ENCODE measurements around the gene IFI30. TPM values are rescaled to one million over a fixed set of nuclear protein-coding genes. Genes with fewer than 3 reads are reported as not detected.

Gene IFI30
- total RNA-seq = 20.8 and 25.1 TPM in 2 replicates

DNA sequence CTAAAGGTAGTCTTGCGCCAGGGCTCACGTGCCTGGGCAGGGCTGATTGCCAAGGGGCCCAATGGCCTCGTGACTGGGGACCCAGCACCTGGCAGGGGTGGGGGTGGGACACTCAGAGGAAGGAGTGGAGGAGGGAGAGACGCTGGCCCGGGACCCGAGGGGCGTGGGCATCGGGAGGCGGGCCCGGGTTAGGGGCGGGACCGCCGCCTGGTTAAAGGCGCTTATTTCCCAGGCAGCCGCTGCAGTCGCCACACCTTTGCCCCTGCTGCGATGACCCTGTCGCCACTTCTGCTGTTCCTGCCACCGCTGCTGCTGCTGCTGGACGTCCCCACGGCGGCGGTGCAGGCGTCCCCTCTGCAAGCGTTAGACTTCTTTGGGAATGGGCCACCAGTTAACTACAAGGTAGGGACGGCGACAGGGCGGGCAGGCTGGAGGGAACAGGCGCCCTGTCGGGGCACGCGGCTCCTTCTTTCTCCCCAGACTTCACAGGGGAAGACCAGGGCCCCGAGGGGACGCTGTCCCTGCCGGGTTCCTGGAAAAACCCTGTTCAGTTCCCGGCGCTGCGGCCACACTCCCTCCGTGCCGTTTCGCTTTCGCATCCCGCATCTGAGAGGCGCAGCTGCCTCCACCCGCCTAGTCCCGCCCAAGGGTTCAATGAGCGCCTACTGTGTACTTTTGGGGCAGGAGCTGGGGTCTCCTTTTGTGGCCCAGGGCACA is at the start of gene IFI30:
IFI30 (plus strand) TSS at position 242 of the 717 bp plus-strand sequence; CDS start at position 271, 29 bp downstream.
- DNase-seq (ENCODE audit: low read depth) = peak; percentile 33

DNA sequence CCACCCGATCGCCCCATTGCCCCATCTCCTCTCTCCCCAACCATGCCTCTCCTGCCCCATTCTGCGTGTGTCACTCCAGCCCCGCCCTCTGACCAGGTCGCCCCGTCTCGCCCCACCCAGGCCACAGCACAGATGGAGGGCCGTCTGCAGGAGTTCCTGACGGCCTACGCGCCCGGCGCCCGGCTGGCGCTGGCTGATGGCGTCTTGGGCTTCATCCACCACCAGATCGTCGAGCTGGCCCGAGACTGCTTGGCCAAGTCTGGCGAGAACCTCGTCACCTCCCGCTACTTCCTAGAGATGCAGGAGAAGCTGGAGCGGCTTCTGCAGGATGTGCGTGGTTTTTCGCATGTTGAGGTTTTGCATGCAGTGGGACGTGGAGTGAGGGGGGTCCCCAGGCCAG is 49.8 kb upstream of the IFI30 start:
- DNase-seq (ENCODE audit: low read depth) = no peak

DNA sequence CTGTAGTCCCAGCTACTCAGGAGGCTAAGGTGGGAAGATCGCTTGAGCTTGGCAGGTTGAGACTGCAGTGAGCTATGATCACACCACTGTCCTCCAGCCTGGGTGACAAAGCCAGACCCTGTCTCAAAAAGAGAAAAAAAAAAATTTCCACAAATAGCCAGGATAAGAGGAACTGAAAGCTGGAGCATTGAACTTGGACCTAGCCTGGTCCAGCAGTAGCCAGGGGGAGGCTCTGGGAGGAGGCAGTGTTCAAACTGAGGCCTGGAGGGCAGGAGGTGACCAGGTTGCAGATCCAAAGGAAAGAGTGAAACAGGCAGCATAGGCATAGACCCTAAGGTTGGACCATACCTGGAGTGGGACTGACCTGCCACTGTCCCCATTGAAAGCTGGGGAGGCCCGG is 47.5 kb upstream of the IFI30 start:
- no peak for DNase-seq (ENCODE audit: low read depth)

DNA sequence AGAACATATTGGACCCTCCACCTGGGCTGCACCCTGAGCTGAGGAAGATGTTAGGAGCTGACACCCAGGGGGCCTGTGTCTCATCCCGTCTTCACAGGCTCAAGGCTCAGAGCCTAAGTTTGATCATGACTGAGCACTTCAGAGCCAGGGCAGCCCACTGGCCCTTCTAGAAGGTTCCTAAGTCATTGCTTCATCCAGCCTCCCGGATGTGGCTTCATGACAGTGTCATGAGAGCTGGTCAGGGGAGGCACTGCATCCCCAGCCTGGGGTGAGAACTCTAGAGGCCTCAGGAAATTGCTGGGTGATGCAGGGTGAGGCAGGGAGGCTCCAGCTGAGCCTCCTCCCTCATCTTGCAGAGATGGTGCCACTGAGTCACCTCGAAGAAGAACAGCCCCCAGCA is 45.6 kb upstream of the IFI30 start:
- no peak for DNase-seq (ENCODE audit: low read depth)

DNA sequence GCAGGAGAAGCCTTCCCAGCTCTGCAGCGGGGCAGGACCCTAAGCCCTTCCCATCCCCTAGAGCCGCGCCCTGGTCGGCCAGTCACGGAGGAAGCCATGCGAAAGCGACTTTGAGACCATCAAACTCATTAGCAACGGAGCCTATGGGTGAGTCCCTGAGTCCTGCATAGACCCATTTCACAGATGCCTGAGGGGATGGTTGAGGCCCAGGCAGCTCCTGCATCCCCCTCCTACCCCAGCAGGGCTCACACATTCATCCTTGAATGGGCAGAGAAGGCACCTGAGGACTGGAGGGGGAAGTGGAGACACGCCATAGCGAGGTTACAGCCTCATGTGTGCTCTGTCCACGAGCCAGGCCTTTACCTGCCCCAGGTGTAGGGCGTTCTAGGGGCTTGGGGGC is 44.8 kb upstream of the IFI30 start:
- DNase-seq (ENCODE audit: low read depth) = no peak

DNA sequence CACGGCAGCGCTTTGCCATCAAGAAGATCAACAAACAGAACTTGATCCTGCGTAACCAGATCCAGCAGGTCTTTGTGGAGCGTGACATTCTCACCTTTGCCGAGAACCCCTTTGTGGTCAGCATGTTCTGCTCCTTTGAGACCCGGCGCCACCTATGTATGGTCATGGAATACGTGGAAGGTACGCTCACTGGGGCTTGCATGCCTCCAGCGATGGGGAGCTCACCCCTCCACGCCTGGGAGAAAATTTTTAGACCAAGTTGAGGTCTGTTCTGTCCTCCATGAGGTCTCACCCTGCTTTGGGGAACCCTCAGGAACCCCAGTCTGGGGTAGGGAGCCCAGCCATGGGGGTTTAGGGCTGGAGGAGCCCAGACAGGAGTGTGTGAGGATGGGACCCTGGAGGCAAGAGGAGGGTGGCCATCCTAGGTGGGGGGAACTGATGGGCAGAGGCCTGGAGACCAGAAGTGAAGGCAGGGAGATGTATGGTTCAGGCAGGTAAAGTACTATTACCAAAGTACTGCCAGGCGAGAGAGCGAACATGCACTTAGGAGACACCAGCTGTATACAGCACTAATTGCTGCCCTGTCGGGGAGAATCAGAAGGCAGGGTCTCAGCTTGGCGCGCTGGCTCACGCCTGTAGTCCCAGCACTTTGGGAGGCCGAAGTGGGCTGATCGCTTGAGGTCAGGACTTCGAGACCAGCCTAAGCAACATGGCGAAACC is 42.9 kb upstream of the IFI30 start:
- no peak for DNase-seq (ENCODE audit: low read depth)

DNA sequence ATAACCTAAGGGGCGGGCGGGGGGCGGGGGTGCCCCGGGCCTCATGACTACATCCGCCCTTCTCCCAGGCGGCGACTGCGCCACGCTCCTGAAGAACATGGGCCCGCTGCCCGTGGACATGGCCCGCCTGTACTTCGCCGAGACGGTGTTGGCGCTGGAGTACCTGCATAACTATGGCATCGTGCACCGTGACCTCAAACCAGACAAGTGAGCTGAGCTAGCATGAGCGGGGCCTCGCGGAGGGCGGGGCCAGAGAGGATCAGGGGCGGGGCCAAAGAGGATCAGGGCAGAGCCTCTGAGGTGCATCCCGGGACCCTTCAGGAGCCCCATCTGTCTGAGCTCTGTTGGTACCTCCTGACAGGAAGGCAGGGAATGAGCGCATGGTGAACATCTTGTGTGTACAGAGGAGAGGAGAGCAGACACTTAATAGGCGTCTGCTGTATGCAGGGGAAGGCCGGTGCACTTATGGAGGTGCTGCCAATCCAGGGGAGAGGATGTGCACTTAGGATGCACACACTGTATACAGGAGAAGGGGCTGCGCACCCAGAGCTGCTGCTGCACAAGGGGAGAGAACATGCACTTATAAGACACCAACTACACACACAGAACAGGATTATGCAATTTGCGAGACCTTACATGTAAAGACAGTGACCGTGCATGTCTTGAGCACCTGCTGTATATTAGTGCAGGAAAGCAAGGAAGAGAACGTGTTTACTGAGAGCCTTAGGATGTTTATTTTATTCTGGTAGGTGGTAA is 41.6 kb upstream of the IFI30 start:
- DNase-seq (ENCODE audit: low read depth) = no peak

DNA sequence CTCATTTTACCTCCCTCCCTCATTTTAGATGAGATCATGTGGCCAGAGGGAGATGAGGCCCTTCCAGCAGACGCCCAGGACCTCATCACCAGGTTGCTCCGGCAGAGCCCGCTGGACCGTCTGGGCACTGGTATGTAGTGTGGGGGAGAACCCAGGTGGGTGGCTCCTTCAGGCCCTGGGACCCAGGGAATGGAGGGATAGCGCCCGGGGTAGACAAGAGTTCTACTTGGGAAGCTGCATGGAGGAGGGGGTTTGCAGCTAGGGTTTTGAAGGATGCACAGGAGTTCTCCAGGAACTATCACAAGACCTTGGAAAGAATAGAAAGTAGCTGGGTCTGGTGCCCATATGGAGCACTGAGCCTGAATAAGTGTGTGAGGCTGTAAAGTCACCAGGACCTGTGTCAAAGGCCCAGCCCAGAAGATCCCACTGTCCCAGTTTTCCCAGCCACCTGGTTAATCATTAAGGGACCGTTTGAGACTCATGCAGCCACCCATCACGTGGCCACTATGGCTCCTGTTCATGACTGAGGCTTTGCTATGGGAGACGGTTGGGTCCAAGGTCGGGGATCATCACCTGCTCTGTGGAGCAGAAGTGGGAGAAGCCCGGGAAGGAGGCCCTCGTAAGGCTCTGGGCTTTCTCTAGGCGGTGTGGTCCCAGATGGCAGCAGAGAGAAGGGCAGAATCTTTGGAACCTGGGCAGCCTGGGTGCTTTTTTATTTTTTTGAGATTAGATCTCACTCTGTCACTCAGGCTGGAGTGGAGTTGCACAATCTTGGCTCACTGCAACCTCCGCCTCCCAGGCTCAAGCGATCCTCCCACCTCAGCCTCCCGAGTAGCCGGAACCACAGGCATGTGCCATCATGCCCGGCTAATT is 37.7 kb upstream of the IFI30 start:
- peak; percentile 65 for DNase-seq (ENCODE audit: low read depth)

DNA sequence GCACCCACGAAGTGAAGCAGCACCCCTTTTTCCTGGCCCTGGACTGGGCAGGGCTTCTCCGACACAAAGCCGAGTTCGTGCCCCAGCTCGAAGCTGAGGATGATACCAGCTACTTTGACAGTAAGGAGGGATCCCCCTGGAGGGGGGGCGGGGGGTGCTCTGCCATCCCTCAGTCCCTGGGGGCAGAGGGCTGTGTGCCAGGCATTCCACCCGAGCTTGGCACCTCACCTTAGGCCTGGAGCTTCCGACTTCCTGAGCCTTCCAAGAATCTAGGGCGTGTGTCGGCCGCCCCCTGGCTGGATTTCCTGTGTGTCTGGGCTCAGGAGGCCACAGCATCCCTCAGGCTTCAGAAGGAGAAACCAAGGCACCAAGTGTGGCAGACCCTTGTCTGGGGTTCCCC is 36.4 kb upstream of the IFI30 start:
- DNase-seq (ENCODE audit: low read depth) = no peak

DNA sequence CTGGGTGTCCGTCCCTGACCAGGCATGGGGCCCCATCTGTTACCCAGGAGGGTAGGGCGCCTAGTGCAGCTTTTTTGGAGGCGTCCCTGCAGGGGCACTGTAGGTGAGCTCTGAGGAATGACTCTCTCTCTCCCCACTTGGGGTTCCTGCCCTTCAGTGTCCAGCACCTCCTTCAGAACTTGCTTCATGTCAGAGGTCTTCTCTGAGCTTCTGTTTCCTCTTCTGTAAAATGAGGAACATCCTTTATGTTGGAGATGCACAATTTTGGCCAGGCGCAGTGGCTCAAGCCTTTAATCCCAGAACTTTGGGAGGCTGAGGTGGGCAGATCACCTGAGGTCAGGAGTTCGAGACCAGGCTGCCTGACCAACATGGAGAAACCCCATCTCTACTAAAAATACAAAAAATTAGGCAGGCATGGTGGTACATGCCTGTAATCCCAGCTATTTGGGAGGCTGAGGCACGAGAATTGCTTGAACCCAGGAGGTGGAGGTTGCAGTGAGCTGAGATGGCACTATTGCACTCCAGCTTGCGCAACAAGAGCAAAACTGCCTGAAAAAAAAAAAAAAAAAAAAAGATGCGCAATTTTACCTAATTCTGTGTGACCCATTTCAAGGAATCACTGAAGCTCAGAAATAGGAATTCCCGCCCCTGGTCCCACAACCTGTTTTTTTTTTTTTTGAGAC is 35.8 kb upstream of the IFI30 start:
- DNase-seq (ENCODE audit: low read depth) = no peak

DNA sequence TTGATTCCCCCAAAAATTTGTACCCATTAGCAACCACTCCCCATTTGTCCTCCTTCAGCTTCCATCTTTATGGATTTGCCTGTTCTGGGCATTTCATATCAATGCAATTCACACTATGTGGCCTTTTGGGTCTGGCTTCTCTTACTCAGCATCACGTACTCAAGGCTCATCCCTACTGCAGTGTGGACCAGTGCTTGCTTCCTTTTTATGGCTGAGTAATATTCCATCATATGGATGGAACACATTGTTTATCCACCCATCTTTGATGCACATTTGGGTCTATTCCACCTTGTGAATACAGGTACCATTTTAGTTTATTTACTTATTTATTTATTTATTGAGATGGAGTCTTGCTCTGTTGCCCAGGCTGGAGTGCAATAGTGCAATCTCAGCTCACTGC is 33.1 kb upstream of the IFI30 start:
- no peak for DNase-seq (ENCODE audit: low read depth)

DNA sequence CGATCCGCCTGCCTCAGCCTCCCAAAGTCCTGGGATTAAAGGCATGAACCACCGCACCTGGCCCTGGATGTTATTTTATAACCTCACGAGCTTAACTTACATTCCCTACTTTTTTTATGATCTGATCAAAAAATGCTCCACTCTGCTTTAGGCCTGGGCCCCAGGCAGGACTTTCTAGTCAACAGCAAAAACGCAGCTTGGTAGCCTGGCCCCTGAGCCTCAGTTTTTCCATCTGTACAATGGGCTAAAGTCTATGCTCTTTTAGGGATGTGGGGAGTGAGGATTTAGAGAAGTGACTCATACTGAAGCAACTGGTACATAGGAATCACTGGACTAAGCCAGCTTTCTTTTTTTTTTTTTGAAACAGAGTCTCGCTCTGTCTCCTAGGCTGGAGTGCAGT is 32.6 kb upstream of the IFI30 start:
- DNase-seq (ENCODE audit: low read depth) = no peak

DNA sequence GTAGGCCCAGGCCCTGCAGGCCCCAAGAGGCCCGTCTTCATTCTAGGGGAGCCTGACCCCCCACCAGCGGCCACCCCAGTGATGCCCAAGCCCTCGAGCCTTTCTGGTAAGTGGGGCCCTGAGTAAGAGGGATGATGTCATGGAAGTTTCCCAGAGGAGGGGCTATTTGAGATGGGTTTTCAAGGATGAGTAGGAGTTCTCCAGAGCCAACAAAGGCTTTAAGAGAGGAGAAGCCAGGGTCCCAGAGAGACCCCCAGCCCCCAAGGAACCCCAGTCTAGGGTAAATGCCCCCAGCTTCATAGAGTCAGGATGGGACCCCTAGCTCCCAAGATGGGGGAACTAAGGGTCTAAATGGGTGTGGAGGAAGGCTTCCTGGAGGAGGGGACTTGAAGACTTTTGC is 29.7 kb upstream of the IFI30 start:
- DNase-seq (ENCODE audit: low read depth) = no peak

DNA sequence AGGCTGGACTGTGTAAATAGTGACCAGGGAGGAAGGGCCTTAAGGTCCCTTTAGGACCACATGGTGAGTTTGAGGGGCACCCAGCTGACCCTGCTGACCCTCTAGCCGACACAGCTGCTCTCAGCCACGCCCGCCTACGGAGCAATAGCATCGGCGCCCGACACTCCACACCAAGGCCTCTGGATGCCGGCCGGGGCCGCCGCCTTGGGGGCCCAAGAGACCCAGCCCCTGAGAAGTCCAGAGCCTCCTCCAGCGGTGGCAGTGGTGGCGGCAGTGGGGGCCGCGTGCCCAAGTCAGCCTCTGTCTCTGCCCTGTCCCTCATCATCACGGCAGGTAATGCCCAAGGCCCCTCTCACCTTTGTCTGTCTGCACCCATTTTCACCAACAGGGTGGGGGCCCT is 29.3 kb upstream of the IFI30 start:
- DNase-seq (ENCODE audit: low read depth) = no peak

DNA sequence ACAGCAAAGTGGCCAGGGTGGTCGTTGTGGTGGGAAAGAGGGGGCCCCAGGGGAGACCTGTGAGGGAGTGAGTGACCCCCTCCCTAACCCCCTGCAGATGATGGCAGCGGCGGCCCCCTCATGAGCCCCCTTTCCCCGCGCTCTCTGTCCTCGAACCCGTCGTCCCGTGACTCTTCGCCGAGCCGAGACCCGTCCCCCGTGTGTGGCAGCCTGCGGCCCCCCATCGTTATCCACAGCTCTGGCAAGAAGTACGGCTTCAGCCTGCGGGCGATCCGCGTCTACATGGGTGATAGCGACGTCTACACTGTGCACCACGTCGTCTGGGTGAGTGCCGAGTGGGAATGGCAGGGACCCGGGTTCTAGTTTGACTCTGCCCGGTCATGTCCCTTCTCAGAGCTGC is 28.7 kb upstream of the IFI30 start:
- DNase-seq (ENCODE audit: low read depth) = no peak

DNA sequence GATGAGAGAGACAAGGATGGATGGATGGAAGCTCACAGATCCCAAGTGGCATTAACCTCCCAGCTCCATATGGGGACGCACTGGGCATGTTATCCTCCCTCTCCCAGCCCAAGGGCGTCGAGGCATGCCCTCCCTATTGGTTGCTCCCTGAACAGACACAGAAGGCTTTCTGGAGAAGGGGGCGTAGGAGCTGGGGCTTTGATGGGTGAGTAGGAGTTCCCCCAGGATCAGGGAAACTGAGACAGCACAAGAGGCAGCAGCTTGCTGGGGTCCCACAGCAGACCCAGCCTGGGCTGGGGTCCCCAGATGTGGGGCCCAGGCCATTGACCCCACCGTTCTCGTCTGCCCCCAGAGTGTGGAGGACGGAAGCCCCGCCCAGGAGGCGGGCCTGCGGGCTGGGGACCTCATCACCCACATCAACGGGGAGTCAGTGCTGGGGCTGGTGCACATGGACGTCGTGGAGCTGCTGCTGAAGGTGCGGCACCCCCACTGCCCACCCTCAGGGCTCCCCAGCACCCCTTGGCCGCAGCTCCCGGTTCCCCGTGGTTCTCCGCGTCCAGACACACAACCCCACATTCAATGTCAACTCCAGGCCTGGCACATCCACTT is 28.1 kb upstream of the IFI30 start:
- DNase-seq (ENCODE audit: low read depth) = no peak

DNA sequence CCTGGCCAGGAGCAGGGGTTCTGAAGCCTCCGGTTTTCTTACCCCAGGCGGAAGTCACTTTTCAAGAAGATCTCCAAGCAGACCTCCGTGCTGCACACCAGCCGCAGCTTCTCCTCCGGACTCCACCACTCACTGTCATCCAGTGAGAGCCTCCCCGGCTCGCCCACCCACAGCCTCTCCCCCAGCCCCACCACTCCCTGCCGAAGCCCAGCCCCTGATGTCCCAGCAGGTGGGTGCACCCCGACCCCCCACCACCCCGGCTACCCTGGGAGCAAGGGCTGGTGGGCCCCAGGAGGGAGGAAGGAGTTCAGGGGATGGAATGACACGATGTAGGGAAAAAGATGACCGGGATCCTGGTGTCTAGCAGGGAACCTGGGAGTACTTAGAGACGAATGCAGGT is 26.2 kb upstream of the IFI30 start:
- DNase-seq (ENCODE audit: low read depth) = no peak

DNA sequence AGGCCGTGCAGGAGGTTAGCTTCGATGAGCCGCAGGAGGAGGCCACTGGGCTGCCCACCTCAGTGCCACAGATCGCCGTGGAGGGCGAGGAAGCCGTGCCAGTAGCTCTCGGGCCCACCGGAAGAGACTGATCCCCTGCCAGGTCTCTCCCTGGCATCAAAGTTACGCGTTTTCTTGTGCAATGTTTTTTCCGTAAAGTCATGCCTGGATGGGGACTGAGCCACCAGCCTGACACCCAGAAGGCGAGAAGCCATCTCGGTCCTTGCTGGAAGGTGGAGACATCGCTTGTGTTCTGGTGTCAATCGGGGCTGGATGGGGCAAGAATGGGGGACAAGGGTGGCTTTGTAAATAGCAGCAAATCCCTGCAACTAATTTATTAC is 24.0 kb upstream of the IFI30 start:
- no peak for DNase-seq (ENCODE audit: low read depth)

DNA sequence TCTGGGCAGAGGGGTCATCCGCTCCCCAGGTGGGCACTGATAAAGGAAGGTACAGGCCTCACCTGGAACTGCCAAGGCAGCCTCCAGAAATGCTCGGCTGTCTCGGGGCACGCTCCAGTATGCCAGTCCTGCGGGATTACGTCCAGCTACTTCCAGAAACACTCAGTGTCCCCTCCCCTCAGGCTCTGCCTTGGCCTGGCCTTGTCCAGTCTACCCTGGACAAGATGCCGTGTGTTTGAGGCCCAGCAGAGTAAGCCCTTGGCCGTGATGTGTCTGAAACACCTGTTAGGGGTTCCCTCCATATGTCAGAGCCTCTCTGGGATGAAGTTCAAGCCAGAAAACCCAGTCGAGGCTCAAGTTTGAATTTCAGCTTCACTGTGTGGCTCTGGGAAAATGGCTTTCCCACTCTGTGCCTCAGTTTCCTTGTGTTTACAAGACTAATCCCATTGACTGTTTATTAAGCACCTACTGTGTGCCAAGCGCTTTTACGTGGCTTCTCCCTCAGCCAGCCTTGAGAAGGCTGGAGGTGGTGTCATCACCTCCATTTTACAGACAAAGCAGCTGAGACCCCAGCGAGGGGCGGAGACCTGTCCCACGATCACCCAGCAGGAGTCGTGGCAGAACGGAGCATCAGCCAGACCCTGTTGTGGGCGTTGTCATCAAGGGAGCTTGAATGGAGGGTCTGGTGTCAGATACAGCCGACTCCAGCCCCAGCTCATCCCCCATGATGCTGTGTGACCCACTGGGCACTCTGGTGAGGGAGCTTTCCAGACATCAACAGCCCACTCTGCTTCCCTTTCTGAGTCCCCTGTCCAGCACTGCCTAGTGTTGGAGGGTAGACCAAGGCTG is 22.6 kb upstream of the IFI30 start:
- DNase-seq (ENCODE audit: low read depth) = no peak

DNA sequence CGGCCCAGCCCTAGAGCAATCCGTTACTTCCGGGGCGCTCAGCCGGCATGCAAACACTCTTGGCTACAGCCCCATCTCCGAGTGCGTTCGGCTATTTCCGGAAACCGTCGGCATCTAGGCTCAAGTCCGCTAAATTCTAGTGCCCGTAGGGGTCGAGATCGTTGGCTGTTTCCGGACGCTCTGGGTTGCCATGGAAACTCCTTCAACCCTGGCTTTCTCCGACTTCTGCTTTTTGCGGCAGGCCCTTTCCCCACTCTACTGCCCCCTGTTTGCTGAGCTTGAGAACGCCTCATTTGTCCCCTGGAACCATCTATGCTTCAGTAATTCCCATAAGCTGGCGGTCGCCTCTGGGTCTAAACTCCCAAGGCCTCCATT is 21.2 kb upstream of the IFI30 start:
- DNase-seq (ENCODE audit: low read depth) = peak; percentile 97
